HEK293 (cell line): ENCODE data around the gene GRIN2A.
A peak's percentile ranks its signal among the peaks of the same experiment; 100 is the strongest.

Experiments
- CTCF ChIA-PET: fragments of 350-600 bp; formaldehyde crosslinking; extraction: SDS; loops from one replicate; lab custom pipeline; 2021; ENCODE audit warnings: antibody characterized with exemption; lab: Yijun Ruan, JAX
- POLR2A ChIA-PET: fragments of 300-600 bp; formaldehyde crosslinking; extraction: SDS; loops from one replicate; lab custom pipeline; 2020; ENCODE audit warnings: antibody characterized with exemption, inconsistent platforms; lab: Yijun Ruan, JAX
- H3K27ac ChIP-seq: fragments of 200-500 bp; sonication (Bioruptor generic); 2 replicates; pipeline ENCODE4 v1.5.1; 2014; ENCODE audit warnings: low read depth, low read length, control low read depth, inconsistent platforms; ENCODE audit errors: extremely low read depth
- H3K36me3 ChIP-seq, 2 experiments: fragments of 200-500 bp in 1 of 2; sonication (Bioruptor generic) in 1 of 2; 1 replicate in 1 of 2; 2 replicates in 1 of 2; pipeline ENCODE4 v1.5.1; 2014 to 2017; ENCODE audit warnings: inconsistent platforms in 2 of 2, low read length in 2 of 2; ENCODE audit not compliant: control insufficient read depth in 2 of 2, insufficient read depth in 1 of 2
- H3K4me1 ChIP-seq: fragments of 200-500 bp; sonication (Bioruptor generic); 2 replicates; pipeline ENCODE4 v1.5.1; 2014; ENCODE audit warnings: mild to moderate bottlenecking, low read length, inconsistent platforms; ENCODE audit not compliant: control insufficient read depth, insufficient read depth
- H3K4me3 ChIP-seq: 2 replicates; pipeline ENCODE4 v1.5.1; 2011; ENCODE audit warnings: low read depth, mild to moderate bottlenecking, control low read depth, low read length, moderate library complexity
- H3K9me3 ChIP-seq: fragments of 200-500 bp; sonication (Bioruptor generic); 2 replicates; pipeline ENCODE4 v1.5.1; 2014; ENCODE audit warnings: low read depth, low read length, inconsistent platforms; ENCODE audit not compliant: control insufficient read depth, insufficient read depth
- GFI1B ChIP-seq: fragments of 450-650 bp; formaldehyde crosslinking; IDR thresholded peaks from 2 replicates; pipeline ENCODE4 v1.5.1; 2016; ENCODE audit warnings: missing biosample characterization, missing genetic modification characterization
- PRDM10 ChIP-seq: fragments of 450-650 bp; formaldehyde crosslinking; IDR thresholded peaks from 2 replicates; pipeline ENCODE4 v1.5.1; 2016; ENCODE audit warnings: missing biosample characterization, missing genetic modification characterization
- TSHZ1 ChIP-seq: fragments of 450-650 bp; formaldehyde crosslinking; IDR thresholded peaks from 2 replicates; pipeline ENCODE4 v1.5.1; 2016; ENCODE audit warnings: missing biosample characterization, missing genetic modification characterization, borderline replicate concordance
- ZBTB17 ChIP-seq: fragments of 450-650 bp; formaldehyde crosslinking; IDR thresholded peaks from 2 replicates; pipeline ENCODE4 v1.5.1; 2016; ENCODE audit warnings: missing biosample characterization, missing genetic modification characterization
- ZNF133 ChIP-seq: fragments of 450-650 bp; formaldehyde crosslinking; IDR thresholded peaks from 2 replicates; pipeline ENCODE4 v1.5.1; 2016; ENCODE audit warnings: missing biosample characterization, missing genetic modification characterization
- ZNF248 ChIP-seq: fragments of 450-650 bp; formaldehyde crosslinking; IDR thresholded peaks from 2 replicates; pipeline ENCODE4 v1.5.1; 2017; ENCODE audit warnings: missing biosample characterization, missing genetic modification characterization
- ZNF280C ChIP-seq: fragments of 450-650 bp; formaldehyde crosslinking; IDR thresholded peaks from 2 replicates; pipeline ENCODE4 v1.5.1; 2016; ENCODE audit warnings: missing biosample characterization, missing genetic modification characterization
- ZNF362 ChIP-seq: fragments of 450-650 bp; formaldehyde crosslinking; IDR thresholded peaks from 2 replicates; pipeline ENCODE4 v1.5.1; 2016; ENCODE audit warnings: missing biosample characterization, missing genetic modification characterization
- ZNF433 ChIP-seq: fragments of 450-650 bp; formaldehyde crosslinking; IDR thresholded peaks from 2 replicates; pipeline ENCODE4 v1.5.1; 2016; ENCODE audit warnings: missing biosample characterization, missing genetic modification characterization, low read depth
- ZNF549 ChIP-seq: fragments of 450-650 bp; IDR thresholded peaks from 2 replicates; pipeline ENCODE4 v1.5.1; 2018; ENCODE audit warnings: missing biosample characterization, missing genetic modification characterization, mild to moderate bottlenecking, inconsistent platforms, moderate library complexity
- ZNF623 ChIP-seq: fragments of 450-650 bp; formaldehyde crosslinking; IDR thresholded peaks from 2 replicates; pipeline ENCODE4 v1.5.1; 2016; ENCODE audit warnings: missing biosample characterization, missing genetic modification characterization
- ZNF747 ChIP-seq: fragments of 450-650 bp; formaldehyde crosslinking; IDR thresholded peaks from 2 replicates; pipeline ENCODE4 v1.5.1; 2016; ENCODE audit warnings: missing biosample characterization, missing genetic modification characterization

GRIN2A gene

GRCh38 chr16:10180042-10180770 is 2.0 kb downstream of the GRIN2A start:
- no peak overlapping the region for H3K4me3 ChIP-seq
- peaks cover 2% of the 10 kb centered on the region; the same call in 1 of the 2 replicates for H3K4me1 ChIP-seq
- no peaks in the 10 kb centered on the region for H3K9me3 ChIP-seq
- no peaks in the 10 kb centered on the region for H3K36me3 ChIP-seq
- POLR2A ChIA-PET = interaction anchor here (0.7 kb wide), 1 partner anchor 1006 kb away, joined by 3 read pairs; no protein-coding TSS in a partner anchor
- CTCF ChIA-PET = interaction anchor here (0.6 to 1.7 kb wide), 9 partner anchors 15 to 1041 kb away, joined by 3 to 5 read pairs (median 3); no protein-coding TSS in a partner anchor
- 0 out of 2 replicates have a peak, but pooled peaks have one; percentile 15 for TF ChIP-seq ZBTB17 (tag by site-specific recombination)
- TF ChIP-seq ZNF133 (tag by site-specific recombination) = no peak
- no peak overlapping the region for H3K27ac ChIP-seq

GRCh38 chr16:10178526-10178925 is 3.7 kb downstream of the GRIN2A start:
- no peaks in the 10 kb centered on the region for H3K9me3 ChIP-seq
- ChIA-PET CTCF (interaction anchor here (1.2 to 1.3 kb wide), 3 partner anchors 530 to 1040 kb away, joined by 3 to 4 read pairs (median 4); no protein-coding TSS in a partner anchor), POLR2A (no interaction called here)
- no peak for TF ChIP-seq PRDM10 (tag by site-specific recombination)
- no peak for TF ChIP-seq GFI1B
- TF ChIP-seq TSHZ1 (tag by site-specific recombination) = no peak
- TF ChIP-seq ZNF248 (tag by site-specific recombination) = no peak
- no peak for TF ChIP-seq ZNF280C
- TF ChIP-seq ZNF362 (tag by site-specific recombination) = no peak
- no peak for TF ChIP-seq ZNF747 (tag by site-specific recombination)
- TF ChIP-seq ZNF623 (tag by site-specific recombination) = no peak
- no peak for TF ChIP-seq ZNF433 (tag by site-specific recombination)
- no peak for TF ChIP-seq ZNF549 (tag by site-specific recombination)
- H3K36me3 ChIP-seq = no peaks in the 10 kb centered on the region
- no peak overlapping the region for H3K4me3 ChIP-seq
- H3K27ac ChIP-seq = no peak overlapping the region
- H3K4me1 ChIP-seq = peaks cover 2% of the 10 kb centered on the region; the same call in 1 of the 2 replicates
